Skeletal muscle tissue (tissue), 4 donors: ENCODE measurements around the gene NKAIN4. TPM values are rescaled to one million over a fixed set of nuclear protein-coding genes. Genes with fewer than 3 reads are reported as not detected.

Source experiments
- H3K27ac ChIP-seq: one replicate; pipeline ENCODE4 v1.7.0; 2013; ENCODE audit warnings: mild to moderate bottlenecking, low read depth, low read length, inconsistent platforms
- H3K27me3 ChIP-seq, 3 donors: one replicate each; pipeline ENCODE4 v1.7.0; 2013; ENCODE audit warnings: low read length in 3 of 3; ENCODE audit not compliant: control insufficient read depth in 3 of 3, insufficient read depth in 3 of 3
- H3K36me3 ChIP-seq, 3 donors: one replicate each; pipeline ENCODE4 v1.7.0; 2013; ENCODE audit warnings: low read length in 3 of 3; ENCODE audit not compliant: control insufficient read depth in 3 of 3, insufficient read depth in 3 of 3
- H3K4me1 ChIP-seq, 3 donors: one replicate each; pipeline ENCODE4 v1.7.0; 2013; ENCODE audit warnings: low read length in 3 of 3, mild to moderate bottlenecking in 3 of 3; ENCODE audit not compliant: control insufficient read depth in 3 of 3, insufficient read depth in 3 of 3
- H3K4me3 ChIP-seq, 3 donors: one replicate each; pipeline ENCODE4 v1.7.0; 2013; ENCODE audit warnings: low read length in 3 of 3
- H3K9ac ChIP-seq, 3 donors: one replicate each; pipeline ENCODE4 v1.7.0; 2013; ENCODE audit warnings: low read length in 3 of 3, mild to moderate bottlenecking in 3 of 3, moderate library complexity in 2 of 3, low read depth in 1 of 3
- H3K9me3 ChIP-seq, 3 donors: one replicate each; pipeline ENCODE4 v1.7.0; 2013; ENCODE audit warnings: low read length in 3 of 3; ENCODE audit not compliant: control insufficient read depth in 3 of 3
- total RNA-seq: library from RNA; depleted of rRNA; stranded (reverse); fragments of >200 nt; gene quantifications from one replicate; pipeline ENCODE4 v1.2.3, GENCODE V29; 2014
- donor health status: Osteomylitis.

NKAIN4 gene
- total RNA-seq, 1 donor from 2014 or later = 13.6 TPM

DNA sequence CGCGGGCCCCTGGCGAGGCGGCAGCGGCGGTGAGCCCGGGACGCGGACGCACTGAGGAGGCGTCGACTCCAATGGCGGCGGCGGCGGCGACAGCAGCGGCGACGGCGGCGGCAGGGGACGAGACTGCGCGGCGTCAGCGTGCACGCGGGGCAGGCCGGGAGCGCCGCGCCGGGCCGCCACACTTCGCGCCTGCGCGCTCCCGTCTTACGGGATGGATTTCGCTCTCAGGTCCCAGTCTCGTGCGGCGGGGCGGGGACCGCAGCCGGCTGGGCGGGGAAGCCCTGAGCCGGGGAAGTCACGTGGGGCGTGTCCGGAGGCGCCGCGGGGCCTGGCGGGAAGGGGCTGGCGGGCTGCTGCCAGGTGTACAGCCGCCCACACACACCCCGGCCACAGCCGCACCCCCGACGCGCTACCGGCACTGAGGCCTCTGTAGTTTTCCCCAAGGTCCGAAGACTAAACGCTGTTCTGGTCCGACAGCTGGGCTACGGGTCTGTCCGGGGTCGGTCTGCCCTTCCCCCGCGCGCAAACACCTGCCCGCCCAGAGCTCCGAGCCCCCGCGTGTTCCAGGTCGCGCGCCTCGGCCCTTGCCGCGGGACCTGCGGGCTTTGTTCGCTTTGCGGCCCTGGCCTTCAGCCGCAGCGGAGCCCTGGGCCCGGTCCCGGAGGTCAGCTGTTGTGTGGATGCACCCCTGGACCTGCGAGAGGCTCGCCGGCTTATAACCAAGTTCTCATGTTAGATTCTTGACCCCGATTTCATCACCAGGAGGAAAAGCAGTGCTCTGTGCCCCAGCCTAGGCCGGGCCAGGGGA, 38.0 kb downstream of the NKAIN4 start, which contains the start of gene YTHDF1:
Gene YTHDF1 (minus strand): TSS at position 91 of the 808 bp plus-strand sequence. CDS start 239 bp downstream, outside the sequence.
- peaks cover 31 to 46% (median 35%) of the 10 kb centered on the region in 3 donors for H3K4me1 ChIP-seq
- H3K9me3 ChIP-seq = no peaks in the 10 kb centered on the region
- H3K27me3 ChIP-seq = peaks cover 11 to 15% (median 15%) of the 10 kb centered on the region in 3 donors
- peak within 1 kb of the TSS; percentile 89 to 92 (median 92) for H3K9ac ChIP-seq
- H3K4me3 ChIP-seq = peak within 1 kb of the TSS; percentile 78 to 87 (median 86)
- peak within 1 kb of the TSS; percentile 87 for H3K27ac ChIP-seq
- H3K36me3 ChIP-seq = peaks cover 17 to 25% (median 19%) of the 10 kb centered on the region in 3 donors

DNA sequence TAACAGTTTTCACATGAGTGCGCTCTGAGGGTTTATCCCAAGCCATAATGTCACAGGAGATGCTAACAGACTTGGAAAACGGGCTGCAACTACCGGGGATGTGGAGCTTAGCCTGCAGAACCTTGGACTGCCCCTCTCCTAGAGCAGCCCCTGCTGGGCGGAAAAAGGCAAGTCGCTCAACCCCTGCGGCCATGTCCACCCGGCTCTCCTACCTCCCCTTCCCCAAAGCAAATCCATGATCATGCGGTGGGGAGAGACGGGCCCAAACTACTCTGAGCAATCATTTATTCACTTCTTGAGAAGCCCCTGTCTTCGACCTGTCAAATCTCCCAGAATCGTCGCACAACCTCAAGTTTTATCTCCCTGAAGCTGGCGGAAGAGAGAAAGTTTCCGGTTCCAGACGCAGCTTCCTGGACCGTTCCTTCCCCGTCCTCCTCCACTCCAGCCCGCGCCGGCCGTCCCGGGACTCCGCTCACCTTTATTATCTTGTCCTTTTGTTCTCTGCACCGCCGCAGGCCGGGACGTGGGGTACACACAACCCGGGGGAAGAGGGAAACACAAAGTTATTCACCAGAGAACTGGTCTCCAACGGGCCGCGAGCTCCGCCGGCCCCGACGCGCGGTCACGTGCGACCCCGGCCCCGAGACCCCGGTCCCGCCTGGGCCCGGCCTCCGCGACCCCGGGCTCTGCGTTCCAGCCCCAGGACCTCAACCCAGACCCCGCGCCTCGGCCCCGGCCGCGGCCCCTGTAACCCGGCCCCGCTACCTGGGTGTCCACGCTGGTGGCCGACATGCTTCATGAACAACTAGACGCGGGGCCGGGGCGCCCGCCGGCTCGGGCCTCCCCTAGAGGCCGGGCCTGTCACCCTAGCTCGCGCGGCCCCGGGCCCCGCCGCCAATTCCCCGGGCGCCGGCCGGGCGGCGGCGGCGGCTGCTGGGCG, 38.9 kb downstream of the NKAIN4 start:
- peak overlapping the region; percentile 77 to 92 (median 88) for H3K9ac ChIP-seq
- peaks cover 5 to 8% (median 6%) of the 10 kb centered on the region in 3 donors for H3K27me3 ChIP-seq
- peaks cover 17 to 29% (median 24%) of the 10 kb centered on the region in 3 donors for H3K36me3 ChIP-seq
- H3K4me1 ChIP-seq = peaks cover 31 to 46% (median 35%) of the 10 kb centered on the region in 3 donors
- H3K27ac ChIP-seq = peak overlapping the region; percentile 69
- H3K4me3 ChIP-seq = peak overlapping the region; percentile 75 to 83 (median 78)
- no peaks in the 10 kb centered on the region for H3K9me3 ChIP-seq

DNA sequence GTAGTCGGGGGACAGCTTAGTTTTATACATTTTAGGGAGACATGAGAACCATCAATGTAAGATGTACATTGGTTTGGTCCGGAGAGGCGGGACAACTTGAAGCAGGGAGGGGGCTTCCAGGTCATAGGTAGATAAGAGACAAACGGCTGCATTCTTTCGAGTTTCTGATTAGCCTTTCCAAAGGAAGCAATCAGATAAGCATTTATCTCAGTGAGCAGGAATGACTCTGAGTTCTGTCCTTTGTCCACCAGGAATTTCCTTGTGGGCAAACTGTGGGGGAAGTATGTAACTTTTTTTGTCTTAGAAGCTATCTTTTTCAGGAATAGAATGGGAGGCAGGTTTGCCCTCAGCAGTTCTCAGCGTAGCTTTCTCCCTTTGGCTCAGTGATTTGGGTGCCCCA, 39.7 kb downstream of the NKAIN4 start:
- peaks cover 31 to 52% (median 35%) of the 10 kb centered on the region in 3 donors for H3K4me1 ChIP-seq
- peaks cover 25 to 35% (median 32%) of the 10 kb centered on the region in 3 donors for H3K36me3 ChIP-seq
- H3K27ac ChIP-seq = peak overlapping the region; percentile 69
- no peaks in the 10 kb centered on the region for H3K27me3 ChIP-seq
- H3K9ac ChIP-seq = peak overlapping the region in 2 of 3 donors; percentile 77 to 92
- peak overlapping the region in 2 of 3 donors; percentile 78 to 83 for H3K4me3 ChIP-seq
- H3K9me3 ChIP-seq = no peaks in the 10 kb centered on the region

DNA sequence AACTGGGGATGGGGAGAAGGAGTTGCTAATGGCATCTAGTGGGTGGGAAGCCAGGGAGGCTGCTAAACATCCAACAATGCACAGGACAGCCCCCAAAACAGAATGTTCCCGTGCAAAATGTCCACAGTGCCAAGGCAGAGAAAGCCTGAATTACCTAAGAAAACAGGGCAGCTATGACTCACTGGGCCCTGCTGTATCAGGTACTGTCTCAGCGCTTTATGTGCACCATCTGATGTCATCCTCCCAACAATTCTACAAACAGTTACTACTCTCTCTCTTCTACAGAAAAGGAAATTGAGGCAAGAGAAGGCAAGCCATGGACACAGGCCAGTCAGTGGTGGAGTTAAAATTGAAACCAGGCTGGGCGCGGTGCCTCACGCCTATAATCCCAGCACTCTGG, 41.5 kb downstream of the NKAIN4 start:
- H3K27ac ChIP-seq = no peak overlapping the region
- no peak overlapping the region for H3K4me3 ChIP-seq
- H3K27me3 ChIP-seq = no peaks in the 10 kb centered on the region
- H3K9me3 ChIP-seq = no peaks in the 10 kb centered on the region
- H3K36me3 ChIP-seq = peaks cover 27 to 40% (median 37%) of the 10 kb centered on the region in 3 donors
- H3K4me1 ChIP-seq = peaks cover 42 to 63% (median 46%) of the 10 kb centered on the region in 3 donors
- peak overlapping the region in 2 of 3 donors; percentile 38 to 40 for H3K9ac ChIP-seq

DNA sequence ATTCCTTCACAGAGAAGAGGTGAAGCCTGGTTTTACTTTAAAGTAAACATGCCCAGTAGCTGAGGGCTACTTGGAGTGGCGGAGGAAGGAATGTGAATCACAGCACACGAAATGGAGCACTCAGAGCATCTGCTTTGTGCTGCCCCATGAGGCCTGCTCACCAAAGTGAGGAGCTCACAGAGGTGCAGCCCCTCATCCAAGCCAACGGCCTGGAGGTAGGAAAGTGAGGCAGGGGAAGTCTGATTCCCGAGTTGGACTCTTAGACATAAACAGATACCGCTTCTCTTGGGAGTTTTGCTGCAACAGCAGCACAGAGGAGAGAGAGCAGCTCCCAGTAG, 41.9 kb downstream of the NKAIN4 start:
- no peak overlapping the region for H3K4me3 ChIP-seq
- H3K9ac ChIP-seq = peak overlapping the region in 2 of 3 donors; percentile 38 to 40
- peaks cover 27 to 43% (median 39%) of the 10 kb centered on the region in 3 donors for H3K36me3 ChIP-seq
- H3K9me3 ChIP-seq = no peaks in the 10 kb centered on the region
- H3K27me3 ChIP-seq = no peaks in the 10 kb centered on the region
- H3K4me1 ChIP-seq = peaks cover 42 to 66% (median 46%) of the 10 kb centered on the region in 3 donors
- no peak overlapping the region for H3K27ac ChIP-seq

DNA sequence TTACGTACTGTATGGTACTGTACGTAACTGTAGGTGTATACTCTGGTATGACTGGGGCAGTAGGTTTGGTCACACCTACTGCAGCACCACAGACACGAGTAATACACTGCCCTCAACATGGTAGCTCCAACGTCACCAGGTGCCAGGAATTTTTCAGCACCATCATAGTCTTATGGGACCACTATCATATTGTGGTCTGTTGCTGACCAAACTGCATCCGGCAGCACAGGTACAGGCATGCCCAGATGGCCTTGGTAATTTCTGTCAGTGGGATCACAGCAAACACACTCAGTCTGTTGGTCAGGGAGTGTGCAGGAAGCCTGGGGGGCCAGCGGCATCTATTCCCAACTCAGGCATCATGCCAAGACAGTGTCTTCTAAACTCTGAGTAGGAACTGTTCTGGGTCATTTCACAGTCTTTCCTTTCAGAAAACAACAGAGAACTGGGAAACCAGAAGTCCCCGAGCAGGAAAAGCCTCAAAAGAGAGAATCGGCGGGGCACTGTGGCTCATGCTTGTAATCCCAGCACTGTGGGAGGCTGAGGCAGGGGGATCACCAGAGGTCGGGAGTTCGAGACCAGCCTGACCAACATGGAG, 44.2 kb downstream of the NKAIN4 start:
- Histone ChIP-seq H3K27ac (no peak overlapping the region), H3K27me3 (no peaks in the 10 kb centered on the region), H3K36me3 (peaks cover 30 to 49% (median 47%) of the 10 kb centered on the region in 3 donors), H3K9ac (no peak overlapping the region), H3K9me3 (no peaks in the 10 kb centered on the region), H3K4me3 (no peak overlapping the region), H3K4me1 (peaks cover 39 to 68% (median 41%) of the 10 kb centered on the region in 3 donors)

DNA sequence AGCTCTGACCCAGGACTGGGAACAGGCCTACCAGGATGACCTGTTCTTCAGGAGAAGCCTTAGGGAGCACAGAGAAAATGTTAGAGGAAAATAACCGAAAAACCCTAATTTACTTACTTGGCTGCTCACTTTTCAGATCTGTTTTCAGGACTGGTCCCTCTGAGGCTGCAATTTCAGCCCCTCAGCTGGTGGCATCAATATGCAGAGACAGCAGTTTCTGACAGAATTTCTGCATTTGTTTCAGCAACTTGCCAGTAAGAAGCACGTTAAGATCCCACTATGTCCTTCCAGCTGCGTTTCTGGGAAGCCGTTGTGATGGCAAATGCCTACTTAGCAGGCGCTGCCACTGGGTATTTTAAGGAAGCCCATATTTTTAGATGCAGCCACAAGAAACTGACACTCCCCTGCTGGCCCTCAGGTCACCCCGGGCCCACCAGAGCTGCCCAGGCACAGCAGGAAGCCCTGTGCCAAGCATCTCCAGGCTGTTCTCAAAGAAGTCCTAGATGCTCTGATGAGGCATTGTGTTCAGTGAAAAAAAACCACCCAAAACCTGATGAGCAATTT, 45.8 kb downstream of the NKAIN4 start:
- Histone ChIP-seq H3K4me1 (peaks cover 29 to 54% (median 31%) of the 10 kb centered on the region in 3 donors), H3K27ac (no peak overlapping the region), H3K9ac (peak overlapping the region in 2 of 3 donors; percentile 23 to 25), H3K9me3 (no peaks in the 10 kb centered on the region), H3K4me3 (no peak overlapping the region), H3K27me3 (no peaks in the 10 kb centered on the region), H3K36me3 (peaks cover 35 to 55% (median 49%) of the 10 kb centered on the region in 3 donors)

DNA sequence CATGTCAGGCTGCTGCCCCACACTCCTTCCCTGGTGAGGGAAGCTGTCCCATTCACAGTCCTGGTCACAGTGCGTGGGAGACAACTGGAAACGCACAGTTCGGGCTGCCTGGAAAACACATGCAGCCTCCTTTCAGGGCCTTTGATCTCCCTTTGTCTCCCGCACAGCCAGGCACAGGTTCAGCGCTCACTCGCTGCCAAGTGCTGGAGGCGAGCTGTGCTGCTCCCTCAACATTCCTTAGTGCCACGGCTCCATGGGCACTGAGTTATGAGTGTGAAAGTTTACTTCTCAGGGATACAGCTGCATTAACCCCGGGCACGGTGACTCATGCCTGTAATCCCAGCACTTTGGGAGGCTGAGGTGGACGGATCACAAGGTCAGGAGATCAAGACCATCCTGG, 47.4 kb downstream of the NKAIN4 start:
- Histone ChIP-seq H3K9ac (no peak overlapping the region), H3K36me3 (peaks cover 42 to 56% (median 53%) of the 10 kb centered on the region in 3 donors), H3K27me3 (no peaks in the 10 kb centered on the region), H3K4me1 (peaks cover 17 to 38% (median 18%) of the 10 kb centered on the region in 3 donors), H3K4me3 (no peak overlapping the region), H3K27ac (no peak overlapping the region), H3K9me3 (no peaks in the 10 kb centered on the region)

DNA sequence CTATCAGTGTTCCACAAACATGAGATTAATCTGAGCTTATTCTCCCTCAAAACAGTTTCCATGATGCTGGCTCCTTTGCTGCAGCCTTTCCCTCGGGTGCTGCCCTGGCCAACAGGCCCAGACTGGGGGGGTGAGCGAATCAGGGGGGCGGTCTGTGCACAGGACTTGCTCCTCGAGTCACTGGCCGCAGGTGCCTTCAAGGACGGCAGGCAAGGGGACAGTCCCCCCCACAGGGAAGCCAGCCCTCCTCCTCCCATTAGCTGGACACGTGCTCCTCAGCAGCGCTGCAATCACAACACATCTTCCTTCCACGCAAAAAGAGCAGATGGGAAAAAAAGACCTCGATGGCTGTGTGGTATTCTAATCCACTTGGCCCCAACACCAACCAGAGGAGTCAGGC, 48.4 kb downstream of the NKAIN4 start:
- Histone ChIP-seq H3K36me3 (peaks cover 50 to 57% (median 55%) of the 10 kb centered on the region in 3 donors), H3K9ac (peak overlapping the region in 2 of 3 donors; percentile 5 to 25)

More for the DNA sequence above, 48.4 kb downstream of the NKAIN4 start:
- Histone ChIP-seq H3K4me3 (no peak overlapping the region), H3K27me3 (no peaks in the 10 kb centered on the region), H3K27ac (no peak overlapping the region), H3K9me3 (no peaks in the 10 kb centered on the region), H3K4me1 (peaks cover 17 to 35% (median 18%) of the 10 kb centered on the region in 3 donors)
